SK-N-SH treated with all-trans-retinoic acid at 6 μM for 48 hours (cell line): ENCODE data around the gene GNPAT.

ENCODE experiments used
- ATAC-seq: fragments of 200-7000 bp; cut with Tn5 transposase; 3 replicates; pipeline ENCODE4 v1.9.1; 2020; ENCODE audit warnings: mild to moderate bottlenecking, moderate library complexity
- ARNTL ChIP-seq: fragments of 450-650 bp; formaldehyde crosslinking; IDR thresholded peaks from 2 replicates; pipeline ENCODE4 v1.5.0; 2020; ENCODE audit warnings: low read depth, mild to moderate bottlenecking, moderate library complexity, borderline replicate concordance
- CREB5 ChIP-seq: fragments of 250-450 bp; sonication (Bioruptor Pico); IDR thresholded peaks from 2 replicates; pipeline ENCODE4 v1.5.1; 2020; ENCODE audit warnings: low read depth, mild to moderate bottlenecking, moderate library complexity
- CSRNP3 ChIP-seq: fragments of 250-450 bp; sonication (Bioruptor Pico); IDR thresholded peaks from 2 replicates; pipeline ENCODE4 v1.5.1; 2021; ENCODE audit warnings: mild to moderate bottlenecking, moderate library complexity
- ESRRG ChIP-seq: fragments of 250-450 bp; sonication (Bioruptor Pico); IDR thresholded peaks from 2 replicates; pipeline ENCODE4 v1.6.1; 2021; ENCODE audit warnings: mild to moderate bottlenecking
- ISL1 ChIP-seq: fragments of 250-450 bp; sonication (Bioruptor Pico); IDR thresholded peaks from 2 replicates; pipeline ENCODE4 v2.1.2; 2022; ENCODE audit warnings: mild to moderate bottlenecking, moderate library complexity
- OSR1 ChIP-seq: fragments of 250-450 bp; sonication (Bioruptor Pico); IDR thresholded peaks from 2 replicates; pipeline ENCODE4 v1.8.0; 2022; ENCODE audit warnings: moderate library complexity, mild to moderate bottlenecking, inconsistent platforms
- PATZ1 ChIP-seq: fragments of 250-450 bp; sonication (Bioruptor Pico); IDR thresholded peaks from 2 replicates; pipeline ENCODE4 v1.8.0; 2020; ENCODE audit warnings: mild to moderate bottlenecking, moderate library complexity, borderline replicate concordance
- POU6F1 ChIP-seq: fragments of 250-450 bp; sonication (Bioruptor Pico); IDR thresholded peaks from 2 replicates; pipeline ENCODE4 v1.8.0; 2021; ENCODE audit warnings: low read depth, mild to moderate bottlenecking, moderate library complexity, borderline replicate concordance
- PPARA ChIP-seq: fragments of 250-450 bp; sonication (Bioruptor Pico); IDR thresholded peaks from 2 replicates; pipeline ENCODE4 v1.5.0; 2020; ENCODE audit warnings: mild to moderate bottlenecking, borderline replicate concordance
- RARB ChIP-seq: fragments of 250-450 bp; sonication (Bioruptor Pico); IDR thresholded peaks from 2 replicates; pipeline ENCODE4 v1.8.0; 2021; ENCODE audit warnings: mild to moderate bottlenecking, moderate library complexity
- SNAI2 ChIP-seq: fragments of 250-450 bp; sonication (Bioruptor Pico); IDR thresholded peaks from 2 replicates; pipeline ENCODE4 v1.5.0; 2020; ENCODE audit warnings: mild to moderate bottlenecking, moderate library complexity
- TSHZ2 ChIP-seq: fragments of 250-450 bp; sonication (Bioruptor Pico); IDR thresholded peaks from 2 replicates; pipeline ENCODE4 v1.5.0; 2020; ENCODE audit warnings: mild to moderate bottlenecking, moderate library complexity
- ZC3H10 ChIP-seq: fragments of 250-450 bp; sonication (Bioruptor Pico); IDR thresholded peaks from 2 replicates; pipeline ENCODE4 v1.5.1; 2021; ENCODE audit warnings: mild to moderate bottlenecking, moderate library complexity
- ZFP3 ChIP-seq: fragments of 250-450 bp; sonication (Bioruptor Pico); IDR thresholded peaks from 2 replicates; pipeline ENCODE4 v1.5.0; 2020; ENCODE audit warnings: mild to moderate bottlenecking, moderate library complexity
- ZFP30 ChIP-seq: fragments of 450-650 bp; formaldehyde crosslinking; IDR thresholded peaks from 2 replicates; pipeline ENCODE4 v1.5.0; 2022; ENCODE audit warnings: mild to moderate bottlenecking, moderate library complexity
- ZNF565 ChIP-seq: fragments of 450-650 bp; formaldehyde crosslinking; conservative IDR thresholded peaks from 2 replicates; pipeline ENCODE4 v1.5.0; 2020; ENCODE audit warnings: low read depth, mild to moderate bottlenecking, moderate library complexity
- ZNF8 ChIP-seq: fragments of 450-650 bp; formaldehyde crosslinking; IDR thresholded peaks from 2 replicates; pipeline ENCODE4 v1.5.0; 2020; ENCODE audit warnings: mild to moderate bottlenecking, moderate library complexity

The GNPAT gene

GRCh38 chr1:231194476-231194842, 46.6 kb upstream of the GNPAT start:
- ATAC-seq, result no peak
- TF ChIP-seq OSR1, result no peak
- no peak for TF ChIP-seq PATZ1
- TF ChIP-seq ZNF565, result no peak
- TF ChIP-seq SNAI2 (CRISPR knock-in tag), result no peak
- TF ChIP-seq ZFP30 (CRISPR knock-in tag), result no peak

GRCh38 chr1:231194843-231195516, 46.0 kb upstream of the GNPAT start:
- no peak for TF ChIP-seq TSHZ2 (CRISPR knock-in tag)

DNA sequence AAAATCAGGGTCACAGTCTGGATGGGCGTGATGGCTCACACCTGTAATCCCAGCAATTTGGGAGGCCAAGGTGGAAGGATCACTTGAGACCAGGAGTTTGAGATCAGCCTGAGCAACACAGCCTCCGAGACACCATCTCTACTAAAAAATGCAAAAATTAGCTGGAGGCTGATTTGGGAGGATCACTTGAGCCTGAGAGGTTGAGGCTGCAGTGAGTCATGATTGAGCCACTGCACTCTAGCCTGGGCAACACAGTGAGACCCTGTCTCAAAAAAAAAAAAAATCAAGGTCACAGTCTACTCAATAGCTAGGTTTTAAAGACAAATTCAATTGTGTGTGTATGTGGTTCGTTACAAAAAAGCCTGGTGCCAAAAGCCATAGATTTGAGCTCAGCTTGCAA, 44.7 kb upstream of the GNPAT start:
- TF ChIP-seq CREB5 (CRISPR knock-in tag) (no peak), RARB (CRISPR knock-in tag) (no peak), PPARA (CRISPR knock-in tag) (no peak)

More at GRCh38 chr1:231194843-231195516, 46.0 kb upstream of the GNPAT start:
- ATAC-seq, result no peak; the same call in 2 of the 3 replicates

DNA sequence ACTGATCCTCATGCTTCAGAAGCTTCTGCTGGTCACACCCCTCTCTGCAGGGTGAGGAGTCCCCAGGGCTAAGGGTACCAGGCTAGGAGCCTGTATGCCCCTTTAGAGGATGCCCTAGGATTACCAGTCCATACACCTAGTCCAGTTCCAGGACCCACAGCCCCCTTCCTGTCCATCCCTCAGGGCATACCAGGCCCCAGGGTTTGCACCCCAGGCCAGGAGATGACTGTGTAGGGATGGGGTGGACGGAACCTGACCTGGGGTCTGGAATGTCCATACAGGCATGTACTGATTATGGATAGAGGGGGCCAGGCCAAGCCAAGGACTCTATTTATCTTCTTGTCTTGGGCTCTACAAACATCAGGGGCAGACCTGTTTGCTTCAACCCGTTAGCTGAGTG, 44.3 kb upstream of the GNPAT start:
- no peak for ATAC-seq
- no peak for TF ChIP-seq ZC3H10 (CRISPR knock-in tag)

More for the DNA sequence above, 44.7 kb upstream of the GNPAT start:
- no peak for ATAC-seq

DNA sequence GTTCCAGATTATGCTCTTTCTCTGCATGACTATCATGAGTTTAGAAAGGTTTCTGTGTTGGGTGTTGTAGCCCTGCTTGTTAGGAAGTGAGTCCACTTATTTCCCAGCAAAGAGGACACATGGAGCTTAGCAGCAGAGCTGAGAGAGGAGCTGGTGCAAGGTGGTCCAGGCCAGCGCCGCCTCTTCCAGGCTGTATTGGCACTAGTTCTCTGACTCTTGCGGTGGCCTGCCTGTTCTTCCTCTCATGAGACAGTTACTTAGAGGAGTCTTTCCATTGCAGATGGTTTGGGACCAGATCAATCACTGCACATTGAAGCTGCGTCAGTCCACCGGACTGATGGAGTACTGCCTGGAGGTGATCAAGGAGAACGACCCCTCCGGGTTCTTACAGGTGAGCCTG, 41.1 kb upstream of the GNPAT start:
- TF ChIP-seq ESRRG (CRISPR knock-in tag), result no peak
- no peak for TF ChIP-seq CSRNP3
- TF ChIP-seq ISL1 (CRISPR knock-in tag), result no peak
- TF ChIP-seq ARNTL (CRISPR knock-in tag), result no peak
- no peak for TF ChIP-seq ZNF565
- TF ChIP-seq CREB5 (CRISPR knock-in tag), result no peak
- no peak for TF ChIP-seq ZFP3
- no peak for TF ChIP-seq RARB (CRISPR knock-in tag)
- TF ChIP-seq PPARA (CRISPR knock-in tag), result no peak
- TF ChIP-seq PATZ1, result no peak
- no peak for TF ChIP-seq ZC3H10 (CRISPR knock-in tag)
- TF ChIP-seq ZNF8, result no peak
- TF ChIP-seq POU6F1 (CRISPR knock-in tag), result no peak

More for the DNA sequence above, 41.1 kb upstream of the GNPAT start:
- no peak for ATAC-seq
